HCT116 (cell line): ENCODE data around the gene PREX1.

Source experiments
- ATF3 ChIP-seq: IDR thresholded peaks from 2 replicates; pipeline ENCODE4 v1.6.1; 2012
- CEBPB ChIP-seq: IDR thresholded peaks from 2 replicates; pipeline ENCODE4 v1.6.1; 2012; ENCODE audit warnings: low read depth
- CTCF ChIP-seq, 3 experiments: fragments of 200-600 bp in 1 of 3; sonication (generic) in 1 of 3; IDR thresholded peaks in 2 of 3; conservative IDR thresholded peaks in 1 of 3; 2 replicates each; pipeline ENCODE4 v1.5.1; 2012 to 2017; ENCODE audit warnings: low read depth in 2 of 3, low read length in 2 of 3, antibody characterized with exemption in 1 of 3, borderline replicate concordance in 1 of 3, control low read depth in 1 of 3, mild to moderate bottlenecking in 1 of 3, mixed read lengths in 1 of 3, mixed run types in 1 of 3, moderate library complexity in 1 of 3; ENCODE audit not compliant: insufficient read depth in 1 of 3
- EZH2 ChIP-seq: fragments of 200-600 bp; sonication (generic); IDR thresholded peaks from 2 replicates; pipeline ENCODE4 v1.6.1; 2017; ENCODE audit warnings: antibody characterized with exemption, mixed run types
- EZH2phosphoT487 ChIP-seq: fragments of 200-600 bp; IDR thresholded peaks from 2 replicates; pipeline ENCODE4 v1.6.1; 2018; ENCODE audit warnings: antibody characterized with exemption, borderline replicate concordance
- FOSL1 ChIP-seq: IDR thresholded peaks from 2 replicates; pipeline ENCODE4 v1.6.1; 2012; ENCODE audit warnings: low read depth
- POLR2A ChIP-seq: IDR thresholded peaks from 2 replicates; pipeline ENCODE4 v1.7.0; 2011; ENCODE audit warnings: borderline replicate concordance; ENCODE audit not compliant: insufficient read depth, insufficient read length; ENCODE audit errors: extremely low read depth
- POLR2AphosphoS5 ChIP-seq: IDR thresholded peaks from 2 replicates; pipeline ENCODE4 v1.6.1; 2011; ENCODE audit warnings: mild to moderate bottlenecking, low read depth, low read length, moderate library complexity
- RAD21 ChIP-seq: IDR thresholded peaks from 2 replicates; pipeline ENCODE4 v1.6.1; 2012; ENCODE audit warnings: low read depth, mild to moderate bottlenecking
- REST ChIP-seq: IDR thresholded peaks from 2 replicates; pipeline ENCODE4 v1.6.1; 2012; ENCODE audit warnings: low read depth
- SP1 ChIP-seq: IDR thresholded peaks from 2 replicates; pipeline ENCODE4 v1.6.1; 2012; ENCODE audit warnings: low read depth
- TCF7L2 ChIP-seq: IDR thresholded peaks from 2 replicates; pipeline ENCODE4 v1.7.0; 2011; ENCODE audit warnings: borderline replicate concordance, inconsistent platforms; ENCODE audit not compliant: insufficient read depth, insufficient read length; ENCODE audit errors: extremely low read depth

GRCh38 chr20:48599748-48600469 lies 227.9 kb downstream of the PREX1 start:
- TF ChIP-seq ATF3 (no peak), EZH2phosphoT487 (no peak), POLR2AphosphoS5 (no peak), CTCF (IDR thresholded peaks at IDR 0.05 in 2 of 3, conservative IDR thresholded peaks at IDR 0.05 in 1 of 3; ENCODE audit: borderline replicate concordance in 1 of 3, insufficient read depth in 1 of 3, low read depth in 2 of 3, low read length in 2 of 3) (no peak), RAD21 (no peak), SP1 (no peak), FOSL1 (no peak), POLR2A (no peak), REST (no peak), TCF7L2 (no peak), CEBPB (no peak), EZH2 (no peak)
